ENCODE measurements around the gene TPM1.

GRCh38 chr15:63045879-63046278 is 3.3 kb downstream of the TPM1 start:
- TF ChIP-seq, protein P1, sequence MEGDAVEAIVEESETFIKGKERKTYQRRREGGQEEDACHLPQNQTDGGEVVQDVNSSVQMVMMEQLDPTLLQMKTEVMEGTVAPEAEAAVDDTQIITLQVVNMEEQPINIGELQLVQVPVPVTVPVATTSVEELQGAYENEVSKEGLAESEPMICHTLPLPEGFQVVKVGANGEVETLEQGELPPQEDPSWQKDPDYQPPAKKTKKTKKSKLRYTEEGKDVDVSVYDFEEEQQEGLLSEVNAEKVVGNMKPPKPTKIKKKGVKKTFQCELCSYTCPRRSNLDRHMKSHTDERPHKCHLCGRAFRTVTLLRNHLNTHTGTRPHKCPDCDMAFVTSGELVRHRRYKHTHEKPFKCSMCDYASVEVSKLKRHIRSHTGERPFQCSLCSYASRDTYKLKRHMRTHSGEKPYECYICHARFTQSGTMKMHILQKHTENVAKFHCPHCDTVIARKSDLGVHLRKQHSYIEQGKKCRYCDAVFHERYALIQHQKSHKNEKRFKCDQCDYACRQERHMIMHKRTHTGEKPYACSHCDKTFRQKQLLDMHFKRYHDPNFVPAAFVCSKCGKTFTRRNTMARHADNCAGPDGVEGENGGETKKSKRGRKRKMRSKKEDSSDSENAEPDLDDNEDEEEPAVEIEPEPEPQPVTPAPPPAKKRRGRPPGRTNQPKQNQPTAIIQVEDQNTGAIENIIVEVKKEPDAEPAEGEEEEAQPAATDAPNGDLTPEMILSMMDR (IDR thresholded peaks at IDR 0.05): no peak
- TF ChIP-seq EZH2 (IDR thresholded peaks at IDR 0.05; ENCODE audit: borderline replicate concordance, insufficient read depth, low read depth, low read length, poor library complexity, severe bottlenecking): no peak

Data from B cell (primary cell).